Hematopoietic multipotent progenitor cell treated with erythropoietin and hydrocortisone succinate and interleukin-3 and kit ligand, for 8 days (in vitro differentiated cells): ENCODE data around the gene SMARCA2.

Source experiments
- DNase-seq: peaks from one replicate; pipeline ENCODE4 v3.0.0-alpha.2; 2015

The SMARCA2 gene

GRCh38 chr9:2014696-2015580 is at the start of gene SMARCA2:
TSS of gene SMARCA2 (plus strand) at chr9:2015347. CDS start at chr9:2029023, 13,676 bp downstream.
- DNase-seq: peak; percentile 96

GRCh38 chr9:1966725-1967366 is 48.3 kb upstream of the SMARCA2 start:
- no peak for DNase-seq

GRCh38 chr9:1969160-1969559 is 46.0 kb upstream of the SMARCA2 start:
- DNase-seq: no peak

GRCh38 chr9:1969898-1970297 is 45.2 kb upstream of the SMARCA2 start:
- no peak for DNase-seq

- no peak for DNase-seq
Observed at GRCh38 chr9:1972672-1973071, 42.5 kb upstream of the SMARCA2 start.

GRCh38 chr9:1977026-1977425 is 38.1 kb upstream of the SMARCA2 start:
- DNase-seq: no peak

- no peak for DNase-seq
Observed at GRCh38 chr9:1978941-1979340, 36.2 kb upstream of the SMARCA2 start.

GRCh38 chr9:1979741-1980367 is 35.3 kb upstream of the SMARCA2 start:
- DNase-seq: no peak

GRCh38 chr9:1980387-1980786 is 34.8 kb upstream of the SMARCA2 start:
- no peak for DNase-seq

GRCh38 chr9:1982074-1982473 is 33.1 kb upstream of the SMARCA2 start:
- no peak for DNase-seq

- DNase-seq: no peak
Observed at GRCh38 chr9:1986341-1986740, 28.8 kb upstream of the SMARCA2 start.

- DNase-seq: no peak
Observed at GRCh38 chr9:1989500-1989899, 25.6 kb upstream of the SMARCA2 start.

GRCh38 chr9:1994180-1994579 is 21.0 kb upstream of the SMARCA2 start:
- DNase-seq: no peak

- DNase-seq: no peak
Observed at GRCh38 chr9:1995084-1995483, 20.1 kb upstream of the SMARCA2 start.

GRCh38 chr9:1996156-1996555 is 19.0 kb upstream of the SMARCA2 start:
- no peak for DNase-seq

GRCh38 chr9:1997646-1998045 is 17.5 kb upstream of the SMARCA2 start:
- DNase-seq: no peak

- no peak for DNase-seq
Observed at GRCh38 chr9:1998111-1998510, 17.0 kb upstream of the SMARCA2 start.

GRCh38 chr9:2000314-2000713 is 14.8 kb upstream of the SMARCA2 start:
- no peak for DNase-seq

- DNase-seq: no peak
Observed at GRCh38 chr9:2008372-2008771, 6.8 kb upstream of the SMARCA2 start.

GRCh38 chr9:2012347-2012746 is 2.8 kb upstream of the SMARCA2 start:
- DNase-seq: no peak

- no peak for DNase-seq
Observed at GRCh38 chr9:2013743-2014475, 1.2 kb upstream of the SMARCA2 start.

GRCh38 chr9:2015581-2016407 is 647 bp downstream of the SMARCA2 start:
- peak; percentile 46 for DNase-seq
